ENCODE measurements around the gene PTGFRN. TPM values are rescaled to one million over a fixed set of nuclear protein-coding genes. Genes with fewer than 3 reads are reported as not detected.

Gene PTGFRN
- total and polyA plus RNA-seq, 9 of the 15 experiments (the other 6 are each of a cell fraction or from before 2014, with no cell fraction given) = 17.3 to 33.1 (median 25.7) TPM

DNA sequence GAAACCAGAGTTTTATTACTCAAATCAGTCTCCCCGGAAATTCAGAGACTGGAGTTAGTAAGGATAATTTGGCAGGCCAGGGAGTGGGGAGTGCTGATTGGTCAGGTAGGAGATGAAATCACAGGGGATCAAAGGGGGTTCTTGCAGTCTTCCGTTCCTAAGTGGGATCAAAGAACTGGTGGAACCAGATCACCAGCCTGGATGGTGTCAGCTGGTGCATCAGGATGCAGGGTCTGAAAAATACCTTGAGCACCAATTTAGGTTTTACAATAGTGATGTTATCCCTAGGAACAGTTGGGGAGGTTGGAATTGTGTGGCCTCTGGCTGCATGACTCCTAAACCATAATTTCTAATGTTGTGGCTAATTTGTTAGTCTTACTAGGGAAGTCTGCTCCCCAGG, 90.4 kb downstream of the PTGFRN start:
- no peak for DNase-seq (ENCODE audit: extremely low read depth in 1 of 4, low spot score in 3 of 4)
- BruUV-seq (replicated peaks) = no TSS peak
- Histone ChIP-seq H4K20me1 (replicated peaks; ENCODE audit: control insufficient read depth, insufficient read depth, low read length) (no peaks in the 10 kb centered on the region), H3K9me1 (ENCODE audit: control insufficient read depth, insufficient read depth, low read length) (no peaks in the 10 kb centered on the region), H3K79me2 (ENCODE audit: control insufficient read depth, insufficient read depth, low read length) (no peaks in the 10 kb centered on the region), H3K4me2 (ENCODE audit: insufficient read depth, low read length) (no peak overlapping the region), H3K27ac (ENCODE audit: extremely low read depth, low read depth, low read length) (no peak overlapping the region), H3K27me3 (ENCODE audit: control insufficient read depth in 2 of 2, insufficient read depth in 2 of 2, low read length in 2 of 2) (no peaks in the 10 kb centered on the region; a peak in 1 of 5 replicates), H3K4me3 (no peak overlapping the region), H3K9me3 (replicated peaks; ENCODE audit: control insufficient read depth, insufficient read depth, low read depth, low read length) (no peaks in the 10 kb centered on the region), H3K9ac (ENCODE audit: insufficient read depth in 1 of 2, low read depth in 2 of 2, low read length in 2 of 2) (no peak overlapping the region), H3K36me3 (ENCODE audit: control insufficient read depth, insufficient read depth, low read length) (no peaks in the 10 kb centered on the region), H2AFZ (ENCODE audit: low read depth, low read length) (no peak overlapping the region), H3K4me1 (replicated peaks in 1 of 2; ENCODE audit: control insufficient read depth in 2 of 2, insufficient read depth in 2 of 2, low read length in 2 of 2) (no peaks in the 10 kb centered on the region)
- WGBS (ENCODE audit: insufficient coverage, low coverage, missing lambda C conversion rate) = 40% methylated on average over 2 of the region's 2 CpGs
- TF ChIP-seq ZZZ3 (IDR thresholded peaks at IDR 0.05) = no peak
- no peak for TF ChIP-seq ZFX (CRISPR knock-in tag; IDR thresholded peaks at IDR 0.05)
- no peak for TF ChIP-seq ZNF589 (CRISPR knock-in tag; IDR thresholded peaks at IDR 0.05; ENCODE audit: low read depth)
- no peak for TF ChIP-seq BHLHE40 (IDR thresholded peaks at IDR 0.05; ENCODE audit: low read length)
- TF ChIP-seq, protein P1, sequence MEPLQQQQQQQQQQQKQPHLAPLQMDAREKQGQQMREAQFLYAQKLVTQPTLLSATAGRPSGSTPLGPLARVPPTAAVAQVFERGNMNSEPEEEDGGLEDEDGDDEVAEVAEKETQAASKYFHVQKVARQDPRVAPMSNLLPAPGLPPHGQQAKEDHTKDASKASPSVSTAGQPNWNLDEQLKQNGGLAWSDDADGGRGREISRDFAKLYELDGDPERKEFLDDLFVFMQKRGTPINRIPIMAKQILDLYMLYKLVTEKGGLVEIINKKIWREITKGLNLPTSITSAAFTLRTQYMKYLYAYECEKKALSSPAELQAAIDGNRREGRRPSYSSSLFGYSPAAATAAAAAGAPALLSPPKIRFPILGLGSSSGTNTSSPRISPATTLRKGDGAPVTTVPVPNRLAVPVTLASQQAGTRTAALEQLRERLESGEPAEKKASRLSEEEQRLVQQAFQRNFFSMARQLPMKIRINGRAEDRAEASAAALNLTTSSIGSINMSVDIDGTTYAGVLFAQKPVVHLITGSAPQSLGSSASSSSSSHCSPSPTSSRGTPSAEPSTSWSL (CRISPR knock-in tag; IDR thresholded peaks at IDR 0.05; ENCODE audit: borderline replicate concordance) = no peak
- no peak for TF ChIP-seq BRD9 (IDR thresholded peaks at IDR 0.05; ENCODE audit: low read depth, partially characterized antibody)
- no peak for TF ChIP-seq SMARCA4 (IDR thresholded peaks at IDR 0.05)
- no peak for TF ChIP-seq E2F3 (CRISPR knock-in tag; IDR thresholded peaks at IDR 0.05)
- no peak for TF ChIP-seq SRSF3 (IDR thresholded peaks at IDR 0.05; ENCODE audit: insufficient read depth, low read length)
- no peak for ATAC-seq
- ChIA-PET CTCF (ENCODE audit: low intra/inter-chr PET ratio) (interaction anchor here (1.1 kb wide), 1 partner anchor 65 kb away, joined by 3 read pairs; no protein-coding TSS in a partner anchor), POLR2A (interaction anchor here (0.7 to 1.2 kb wide), 2 partner anchors 16 to 102 kb away, joined by 3 read pairs; no protein-coding TSS in a partner anchor)
- in situ Hi-C loops (cut with MboI) = no loop called here
- intact Hi-C loops (cut with micrococcal nuclease) = no loop called here
- FAIRE-seq = no peak
